SU-DHL-6 (cell line): ENCODE measurements around the gene MINDY4B.
A peak's percentile ranks its signal among the peaks of the same experiment; 100 is the strongest.

Experiments used
- H2AFZ ChIP-seq: fragments of 200-600 bp; sonication (generic); 2 replicates; pipeline ENCODE4 v1.6.1; 2014; ENCODE audit warnings: low read depth, mild to moderate bottlenecking, moderate library complexity, mixed read lengths, antibody characterized with exemption, low read length; ENCODE audit not compliant: severe bottlenecking
- H3F3A ChIP-seq: fragments of 200-600 bp; shearing (Covaris generic); 2 replicates; pipeline ENCODE4 v1.6.0; 2016; ENCODE audit warnings: antibody characterized with exemption, mild to moderate bottlenecking; ENCODE audit not compliant: insufficient read depth
- H3K27ac ChIP-seq: fragments of 200-600 bp; sonication (generic); 2 replicates; pipeline ENCODE4 v1.5.1; 2016; ENCODE audit warnings: low read depth, mild to moderate bottlenecking, low read length, moderate library complexity, mixed read lengths
- H3K27me3 ChIP-seq: fragments of 200-600 bp; sonication (generic), shearing (Covaris generic); 2 replicates; pipeline ENCODE4 v1.6.0; 2014; ENCODE audit warnings: mild to moderate bottlenecking, low read length
- H3K36me3 ChIP-seq: fragments of 200-600 bp; sonication (generic); 2 replicates; pipeline ENCODE4 v1.6.1; 2014; ENCODE audit warnings: mild to moderate bottlenecking, low read length, mixed read lengths
- H3K4me2 ChIP-seq: fragments of 300-600, 200-600 bp; shearing (Covaris generic), sonication (generic); 2 replicates; pipeline ENCODE4 v1.6.0; 2014; ENCODE audit warnings: low read length, low read depth, mild to moderate bottlenecking; ENCODE audit not compliant: poor library complexity, severe bottlenecking
- H3K4me3 ChIP-seq: fragments of 200-600 bp; sonication (generic); 2 replicates; pipeline ENCODE4 v1.5.1; 2014; ENCODE audit warnings: antibody characterized with exemption, low read length, mild to moderate bottlenecking, mixed read lengths; ENCODE audit not compliant: insufficient read depth, poor library complexity, severe bottlenecking
- H3K79me2 ChIP-seq: fragments of 200-600 bp; sonication (generic); 2 replicates; pipeline ENCODE4 v1.6.1; 2014; ENCODE audit warnings: mild to moderate bottlenecking, low read length, moderate library complexity; ENCODE audit not compliant: insufficient read depth
- H3K9ac ChIP-seq: fragments of 200-600 bp; sonication (generic); 2 replicates; pipeline ENCODE4 v1.7.0; 2014; ENCODE audit warnings: mild to moderate bottlenecking, low read length
- H3K9me2 ChIP-seq: fragments of 200-600 bp; sonication (generic); replicated peaks from 2 replicates; pipeline ENCODE4 v1.6.1; 2014; ENCODE audit warnings: low read length; ENCODE audit not compliant: insufficient read depth
- H3K9me3 ChIP-seq: fragments of 200-600 bp; sonication (generic); 2 replicates; pipeline ENCODE4 v1.6.1; 2014; ENCODE audit warnings: low read length, mixed read lengths; ENCODE audit not compliant: insufficient read depth
- H4K20me1 ChIP-seq: fragments of 200-600 bp; sonication (generic); 2 replicates; pipeline ENCODE4 v1.6.1; 2014; ENCODE audit warnings: low read depth, mild to moderate bottlenecking, antibody characterized with exemption, low read length, moderate library complexity, mixed read lengths
- EZH2phosphoT487 ChIP-seq: fragments of 200-600 bp; sonication (generic), shearing (Covaris generic); conservative IDR thresholded peaks from 2 replicates; pipeline ENCODE4 v1.6.1; 2018; ENCODE audit warnings: mild to moderate bottlenecking, antibody characterized with exemption, low read length, moderate library complexity, mixed read lengths
- TF ChIP-seq, protein P1 (sequence below): fragments of 200-600 bp; sonication (generic); IDR thresholded peaks from one replicate; pipeline ENCODE4 v1.5.1; 2017; ENCODE audit warnings: antibody characterized with exemption, mild to moderate bottlenecking, low read length, moderate library complexity; ENCODE audit not compliant: insufficient read depth, poor library complexity, severe bottlenecking

Gene MINDY4B

GRCh38 chr3:150926328-150926727 is 21.1 kb upstream of the MINDY4B start:
- Histone ChIP-seq H2AFZ (no peak overlapping the region), H3K36me3 (no peaks in the 10 kb centered on the region), H4K20me1 (no peaks in the 10 kb centered on the region), H3F3A (no peaks in the 10 kb centered on the region), H3K9ac (no peak overlapping the region), H3K27ac (no peak overlapping the region), H3K79me2 (no peaks in the 10 kb centered on the region), H3K27me3 (no peaks in the 10 kb centered on the region), H3K9me3 (no peaks in the 10 kb centered on the region), H3K4me3 (no peak overlapping the region), H3K9me2 (no peaks in the 10 kb centered on the region), H3K4me2 (no peak overlapping the region)
- TF ChIP-seq EZH2phosphoT487: no peak
- TF ChIP-seq, protein P1, sequence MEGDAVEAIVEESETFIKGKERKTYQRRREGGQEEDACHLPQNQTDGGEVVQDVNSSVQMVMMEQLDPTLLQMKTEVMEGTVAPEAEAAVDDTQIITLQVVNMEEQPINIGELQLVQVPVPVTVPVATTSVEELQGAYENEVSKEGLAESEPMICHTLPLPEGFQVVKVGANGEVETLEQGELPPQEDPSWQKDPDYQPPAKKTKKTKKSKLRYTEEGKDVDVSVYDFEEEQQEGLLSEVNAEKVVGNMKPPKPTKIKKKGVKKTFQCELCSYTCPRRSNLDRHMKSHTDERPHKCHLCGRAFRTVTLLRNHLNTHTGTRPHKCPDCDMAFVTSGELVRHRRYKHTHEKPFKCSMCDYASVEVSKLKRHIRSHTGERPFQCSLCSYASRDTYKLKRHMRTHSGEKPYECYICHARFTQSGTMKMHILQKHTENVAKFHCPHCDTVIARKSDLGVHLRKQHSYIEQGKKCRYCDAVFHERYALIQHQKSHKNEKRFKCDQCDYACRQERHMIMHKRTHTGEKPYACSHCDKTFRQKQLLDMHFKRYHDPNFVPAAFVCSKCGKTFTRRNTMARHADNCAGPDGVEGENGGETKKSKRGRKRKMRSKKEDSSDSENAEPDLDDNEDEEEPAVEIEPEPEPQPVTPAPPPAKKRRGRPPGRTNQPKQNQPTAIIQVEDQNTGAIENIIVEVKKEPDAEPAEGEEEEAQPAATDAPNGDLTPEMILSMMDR: no peak

DNA sequence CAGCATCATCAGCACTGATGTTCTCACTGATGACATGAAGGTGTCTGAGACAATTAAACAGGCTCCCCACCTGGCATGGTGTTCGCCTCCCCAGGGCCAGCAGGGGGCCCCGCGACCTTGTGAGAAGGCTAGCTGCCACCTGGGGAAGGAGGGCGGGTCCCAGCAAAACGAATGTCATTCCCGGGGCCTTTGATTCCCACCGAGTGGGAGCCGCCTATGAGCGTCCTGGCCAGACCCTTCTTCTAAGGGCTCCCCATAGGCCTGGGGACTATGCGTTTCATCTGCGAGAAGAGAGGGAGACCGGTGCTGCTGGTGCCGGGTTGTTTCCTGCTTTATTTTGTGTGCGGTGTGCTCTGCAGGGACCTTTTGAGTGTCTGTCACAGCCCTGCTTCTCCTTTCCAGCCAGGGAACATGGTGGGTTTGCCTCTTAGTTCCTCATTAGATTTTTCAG is 20.5 kb upstream of the MINDY4B start:
- Histone ChIP-seq H2AFZ (no peak overlapping the region), H3K79me2 (no peaks in the 10 kb centered on the region), H3K4me3 (no peak overlapping the region), H3K9me3 (no peaks in the 10 kb centered on the region), H3K27me3 (no peaks in the 10 kb centered on the region), H3K9ac (no peak overlapping the region), H3K27ac (no peak overlapping the region), H3K9me2 (no peaks in the 10 kb centered on the region), H3F3A (no peaks in the 10 kb centered on the region), H4K20me1 (no peaks in the 10 kb centered on the region), H3K36me3 (no peaks in the 10 kb centered on the region), H3K4me2 (no peak overlapping the region)
- TF ChIP-seq, protein P1: peak; percentile 59
- no peak for TF ChIP-seq EZH2phosphoT487

GRCh38 chr3:150922611-150923010 is 17.4 kb upstream of the MINDY4B start:
- no peaks in the 10 kb centered on the region for H3K9me3 ChIP-seq
- H4K20me1 ChIP-seq: no peaks in the 10 kb centered on the region
- no peaks in the 10 kb centered on the region for H3K27me3 ChIP-seq
- H3K36me3 ChIP-seq: no peaks in the 10 kb centered on the region
- no peak overlapping the region for H3K4me3 ChIP-seq
- no peak overlapping the region for H3K4me2 ChIP-seq
- no peak overlapping the region for H2AFZ ChIP-seq
- TF ChIP-seq, protein P1: no peak
- no peak for TF ChIP-seq EZH2phosphoT487
- no peaks in the 10 kb centered on the region for H3K79me2 ChIP-seq
- H3F3A ChIP-seq: no peaks in the 10 kb centered on the region
- no peak overlapping the region for H3K27ac ChIP-seq
- no peak overlapping the region for H3K9ac ChIP-seq
- H3K9me2 ChIP-seq: no peaks in the 10 kb centered on the region
